IMR-90 (cell line): Measurements from ENCODE around the gene CDK14. TPM values are rescaled to one million over a fixed set of nuclear protein-coding genes. Genes with fewer than 3 reads are reported as not detected.
A peak's percentile ranks its signal among the peaks of the same experiment; 100 is the strongest.

ENCODE experiments used
- ATAC-seq: fragments of 200-7000 bp; cut with Tn5 transposase; 2 replicates; pipeline ENCODE4 v1.9.1; 2020; ENCODE audit warnings: low read depth, mild to moderate bottlenecking, moderate library complexity
- BruUV-seq: library from RNA; stranded (reverse); fragments of 400-500 nt; replicated peaks from 2 replicates; lab custom pipeline; 2021; lab: Mats Ljungman, UMichigan
- CTCF ChIA-PET: fragments of 300-600 bp; formaldehyde crosslinking; extraction: SDS; loops from one replicate; lab custom pipeline; 2021; ENCODE audit warnings: antibody characterized with exemption; lab: Yijun Ruan, JAX
- POLR2A ChIA-PET: fragments of 300-600 bp; sonication (Branson Sonifier 250); formaldehyde crosslinking; loops from one replicate; lab custom pipeline; 2022; ENCODE audit warnings: antibody characterized with exemption; ENCODE audit not compliant: unreplicated experiment; lab: Charles Lee
- DNase-seq: peaks from one replicate; pipeline ENCODE4 v3.0.0; 2013
- H2AFZ ChIP-seq: replicated peaks from 2 replicates; pipeline ENCODE3; 2013; ENCODE audit warnings: low read length, mild to moderate bottlenecking; ENCODE audit not compliant: poor library complexity
- H2AK5ac ChIP-seq: 2 replicates; pipeline ENCODE4 v1.6.1; 2013; ENCODE audit warnings: low read depth, low read length, inconsistent platforms
- H2AK9ac ChIP-seq: replicated peaks from 2 replicates; pipeline ENCODE3; 2013; ENCODE audit warnings: mild to moderate bottlenecking, low read depth, low read length, moderate library complexity; ENCODE audit not compliant: poor library complexity
- H2BK120ac ChIP-seq: 2 replicates; pipeline ENCODE4 v1.6.1; 2013; ENCODE audit warnings: low read depth, low read length, inconsistent platforms
- H2BK15ac ChIP-seq: 3 replicates; pipeline ENCODE4 v1.6.1; 2013; ENCODE audit warnings: low read depth, low read length, inconsistent platforms
- H2BK20ac ChIP-seq: 2 replicates; pipeline ENCODE4 v1.6.1; 2013; ENCODE audit warnings: low read depth, mild to moderate bottlenecking, inconsistent platforms, low read length, moderate library complexity
- H2BK5ac ChIP-seq: 2 replicates; pipeline ENCODE4 v1.6.1; 2013; ENCODE audit warnings: mild to moderate bottlenecking, low read depth, low read length, inconsistent platforms; ENCODE audit not compliant: poor library complexity, severe bottlenecking
- H3K14ac ChIP-seq: replicated peaks from 2 replicates; pipeline ENCODE4 v1.6.1; 2013; ENCODE audit warnings: low read depth, low read length, inconsistent platforms
- H3K18ac ChIP-seq: 2 replicates; pipeline ENCODE4 v1.6.1; 2013; ENCODE audit warnings: low read depth, low read length, control low read depth
- H3K23ac ChIP-seq: 2 replicates; pipeline ENCODE4 v1.6.1; 2013; ENCODE audit warnings: low read depth, low read length, inconsistent platforms
- H3K27ac ChIP-seq: 2 replicates; pipeline ENCODE4 v1.5.1; 2013; ENCODE audit warnings: mild to moderate bottlenecking, control low read depth, low read length; ENCODE audit not compliant: insufficient read depth
- H3K27me3 ChIP-seq: 2 replicates; pipeline ENCODE4 v1.6.1; 2013; ENCODE audit warnings: low read length; ENCODE audit not compliant: control insufficient read depth, insufficient read depth
- H3K36me3 ChIP-seq: 2 replicates; pipeline ENCODE4 v1.6.1; 2013; ENCODE audit warnings: low read length, mixed read lengths; ENCODE audit not compliant: control insufficient read depth, insufficient read depth
- H3K4ac ChIP-seq: 2 replicates; pipeline ENCODE4 v1.6.1; 2013; ENCODE audit warnings: low read depth, low read length, inconsistent platforms
- H3K4me1 ChIP-seq: 2 replicates; pipeline ENCODE4 v1.6.1; 2013; ENCODE audit warnings: low read length, mixed read lengths; ENCODE audit not compliant: control insufficient read depth, insufficient read depth
- H3K4me2 ChIP-seq: 2 replicates; pipeline ENCODE4 v1.6.1; 2013; ENCODE audit warnings: low read depth, mild to moderate bottlenecking, control low read depth, low read length, moderate library complexity
- H3K4me3 ChIP-seq: 2 replicates; pipeline ENCODE4 v1.5.1; 2013; ENCODE audit warnings: low read depth, mild to moderate bottlenecking, control low read depth, low read length, moderate library complexity; ENCODE audit not compliant: insufficient read depth
- H3K56ac ChIP-seq: 2 replicates; pipeline ENCODE4 v1.6.1; 2013; ENCODE audit warnings: low read length, inconsistent platforms; ENCODE audit not compliant: insufficient read depth; ENCODE audit errors: extremely low read depth
- H3K79me1 ChIP-seq, 2 experiments: 2 replicates each; pipeline ENCODE4 v1.6.1; 2013; ENCODE audit warnings: low read length in 2 of 2, inconsistent platforms in 1 of 2, low read depth in 1 of 2
- H3K9ac ChIP-seq: 2 replicates; pipeline ENCODE4 v1.6.1; 2013; ENCODE audit warnings: low read depth, low read length, control low read depth
- H3K9me1 ChIP-seq: 2 replicates; pipeline ENCODE4 v1.6.1; 2013; ENCODE audit warnings: low read length, inconsistent platforms; ENCODE audit not compliant: insufficient read depth
- H3K9me3 ChIP-seq: 2 replicates; pipeline ENCODE4 v1.6.1; 2013; ENCODE audit warnings: low read length; ENCODE audit not compliant: control insufficient read depth, insufficient read depth
- H4K20me1 ChIP-seq: 2 replicates; pipeline ENCODE4 v1.6.1; 2013; ENCODE audit warnings: low read length, inconsistent platforms; ENCODE audit not compliant: insufficient read depth
- H4K5ac ChIP-seq: 2 replicates; pipeline ENCODE4 v1.6.1; 2013; ENCODE audit warnings: mild to moderate bottlenecking, low read depth, low read length, control low read depth
- H4K8ac ChIP-seq, 2 experiments: 2 replicates each; pipeline ENCODE4 v1.6.1; 2013; ENCODE audit warnings: low read depth in 2 of 2, low read length in 2 of 2, control low read depth in 1 of 2, inconsistent platforms in 1 of 2
- H4K91ac ChIP-seq: 2 replicates; pipeline ENCODE4 v1.6.1; 2013; ENCODE audit warnings: low read depth, low read length, inconsistent platforms; ENCODE audit not compliant: insufficient read depth
- BHLHE40 ChIP-seq: fragments of 150-350 bp; IDR thresholded peaks from 2 replicates; pipeline ENCODE4 v1.6.1; 2016; ENCODE audit warnings: mild to moderate bottlenecking, low read depth, low read length
- CEBPB ChIP-seq: IDR thresholded peaks from 2 replicates; pipeline ENCODE4 v1.6.1; 2012; ENCODE audit warnings: low read depth, low read length, improper control_type of control experiment
- MAFK ChIP-seq: IDR thresholded peaks from 2 replicates; pipeline ENCODE4 v1.6.1; 2012; ENCODE audit warnings: low read depth, low read length, improper control_type of control experiment
- MAZ ChIP-seq: IDR thresholded peaks from 2 replicates; pipeline ENCODE4 v1.6.1; 2012; ENCODE audit warnings: low read depth, mild to moderate bottlenecking, low read length, improper control_type of control experiment, moderate library complexity, borderline replicate concordance
- POLR2A ChIP-seq: IDR thresholded peaks from 2 replicates; pipeline ENCODE4 v1.6.1; 2012; ENCODE audit warnings: mild to moderate bottlenecking, low read depth, low read length
- RAD21 ChIP-seq: IDR thresholded peaks from 2 replicates; pipeline ENCODE4 v1.6.1; 2012; ENCODE audit warnings: low read length, improper control_type of control experiment
- RCOR1 ChIP-seq: IDR thresholded peaks from 2 replicates; pipeline ENCODE4 v1.6.1; 2012; ENCODE audit warnings: mild to moderate bottlenecking, low read length, improper control_type of control experiment; ENCODE audit not compliant: insufficient replicate concordance
- RFX5 ChIP-seq: IDR thresholded peaks from 2 replicates; pipeline ENCODE4 v1.8.0; 2012; ENCODE audit warnings: low read depth, mild to moderate bottlenecking, low read length, moderate library complexity
- SMC3 ChIP-seq: fragments of 150-350 bp; IDR thresholded peaks from 2 replicates; pipeline ENCODE4 v1.6.1; 2016; ENCODE audit warnings: low read depth, mild to moderate bottlenecking, antibody characterized with exemption, low read length, moderate library complexity
- WGBS, 2 experiments: methylation state at CpG; one replicate each; pipeline versions ENCODE4 v1.1.5 to v1.1.7; 2013; ENCODE audit warnings: missing lambda C conversion rate in 2 of 2; ENCODE audit not compliant: insufficient read length in 1 of 2; ENCODE audit errors: extremely low coverage in 2 of 2; 5-methylcytosine and 5-hydroxymethylcytosine counted together
- dilution Hi-C: fragments of 300-500 bp; cut with HindIII; formaldehyde crosslinking; loops from one replicate; pipeline ENCODE4 v1.14.3; 2018; ENCODE audit warnings: low sequenced_read_pairs; ENCODE audit not compliant: unreplicated experiment
- in situ Hi-C: fragments of 300-500 bp; cut with MboI; formaldehyde crosslinking; loops from 3 replicates; pipeline ENCODE4 v1.14.3; 2019; ENCODE audit warnings: low sequenced_read_pairs, inconsistent platforms, mixed read lengths
- intact Hi-C: fragments of 100-400 bp; cut with micrococcal nuclease; formaldehyde crosslinking; loops from 2 replicates; pipeline ENCODE4 v1.10.0; 2022
- polyA plus RNA-seq, 3 experiments: library from polyadenylated mRNA; depleted of rRNA; stranded (reverse); fragments of >200 nt; gene quantifications; 2 replicates each; pipeline ENCODE4 v1.2.3, GENCODE V29; 2012; ENCODE audit warnings: low replicate concordance in 1 of 3
- total RNA-seq: library from RNA; depleted of rRNA; stranded (reverse); fragments of >200 nt; gene quantifications from 2 replicates; pipeline ENCODE4 v1.2.3, GENCODE V29; 2012
- TF ChIP-seq, protein P1 (sequence below): conservative IDR thresholded peaks from 2 replicates; pipeline ENCODE4 v1.5.1; 2012; ENCODE audit warnings: mild to moderate bottlenecking, low read depth, low read length, improper control_type of control experiment
- TF ChIP-seq, protein P2 (sequence below): fragments of 150-350 bp; IDR thresholded peaks from 2 replicates; pipeline ENCODE4 v1.6.1; 2017; ENCODE audit warnings: mild to moderate bottlenecking, antibody characterized with exemption, low read length, low read depth

Gene CDK14
- total and polyA plus RNA-seq, 2 of the 4 experiments (the other 2 are of a cell fraction), result 10.1 to 29.6 TPM

DNA sequence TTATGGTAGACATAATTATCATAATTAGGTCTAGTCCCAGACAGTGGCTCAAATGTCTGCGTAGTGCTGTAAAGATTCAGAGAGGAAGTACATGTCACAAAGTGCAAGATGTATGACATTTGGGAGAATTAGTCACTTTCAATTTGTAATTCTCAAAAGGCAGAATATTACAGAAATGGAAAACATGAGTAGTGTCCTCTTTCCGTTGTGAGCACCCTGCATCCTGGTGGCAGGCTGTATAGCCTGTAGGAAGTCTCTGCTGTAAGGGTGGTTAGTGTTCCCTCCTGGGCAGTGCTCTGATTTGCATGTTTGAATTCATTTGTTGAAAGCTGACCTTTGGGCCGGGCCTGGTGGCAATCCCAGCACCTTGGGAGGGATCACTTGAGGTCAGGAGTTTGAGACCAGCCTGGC lies 17.0 kb downstream of the CDK14 start:
- in situ Hi-C loops (no loop called here), intact Hi-C loops (no loop called here), dilution Hi-C loops (no loop called here)
- Histone ChIP-seq H3K4me2 (peak overlapping the region; percentile 16; the same call in 1 of the 2 replicates), H4K5ac (no peak overlapping the region), H4K20me1 (no peaks in the 10 kb centered on the region), H2AK5ac (no peak overlapping the region), H3K4me1 (peaks cover 3% of the 10 kb centered on the region), H2BK5ac (no peak overlapping the region), H2BK120ac (no peak overlapping the region), H3K18ac (no peak overlapping the region), H2BK15ac (no peak overlapping the region), H3K9ac (no peak overlapping the region), H2AK9ac (no peak overlapping the region), H3K9me3 (no peaks in the 10 kb centered on the region), H3K27ac (no peak overlapping the region), H4K8ac (0 out of 4 replicates have a peak overlapping the region, but pooled peaks of 1 of the 2 experiments have one; percentile 13), H2BK20ac (no peak overlapping the region), H3K79me1 (peaks cover 24 to 34% of the 10 kb centered on the region in 2 experiments), H3K14ac (no peak overlapping the region), H2AFZ (peak overlapping the region; percentile 11), H3K27me3 (no peaks in the 10 kb centered on the region), H3K23ac (no peak overlapping the region), H3K9me1 (peaks cover 5% of the 10 kb centered on the region; the same call in 1 of the 2 replicates), H4K91ac (no peak overlapping the region), H3K56ac (no peak overlapping the region), H3K4me3 (no peak overlapping the region), H3K36me3 (no peaks in the 10 kb centered on the region), H3K4ac (no peak overlapping the region)
- TF ChIP-seq RFX5 (no peak), CEBPB (no peak), POLR2A (no peak), RAD21 (no peak), SMC3 (no peak), BHLHE40 (no peak), RCOR1 (no peak), MAFK (no peak), MAZ (no peak)
- TF ChIP-seq, protein P1, sequence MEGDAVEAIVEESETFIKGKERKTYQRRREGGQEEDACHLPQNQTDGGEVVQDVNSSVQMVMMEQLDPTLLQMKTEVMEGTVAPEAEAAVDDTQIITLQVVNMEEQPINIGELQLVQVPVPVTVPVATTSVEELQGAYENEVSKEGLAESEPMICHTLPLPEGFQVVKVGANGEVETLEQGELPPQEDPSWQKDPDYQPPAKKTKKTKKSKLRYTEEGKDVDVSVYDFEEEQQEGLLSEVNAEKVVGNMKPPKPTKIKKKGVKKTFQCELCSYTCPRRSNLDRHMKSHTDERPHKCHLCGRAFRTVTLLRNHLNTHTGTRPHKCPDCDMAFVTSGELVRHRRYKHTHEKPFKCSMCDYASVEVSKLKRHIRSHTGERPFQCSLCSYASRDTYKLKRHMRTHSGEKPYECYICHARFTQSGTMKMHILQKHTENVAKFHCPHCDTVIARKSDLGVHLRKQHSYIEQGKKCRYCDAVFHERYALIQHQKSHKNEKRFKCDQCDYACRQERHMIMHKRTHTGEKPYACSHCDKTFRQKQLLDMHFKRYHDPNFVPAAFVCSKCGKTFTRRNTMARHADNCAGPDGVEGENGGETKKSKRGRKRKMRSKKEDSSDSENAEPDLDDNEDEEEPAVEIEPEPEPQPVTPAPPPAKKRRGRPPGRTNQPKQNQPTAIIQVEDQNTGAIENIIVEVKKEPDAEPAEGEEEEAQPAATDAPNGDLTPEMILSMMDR, result no peak
- TF ChIP-seq, protein P2, sequence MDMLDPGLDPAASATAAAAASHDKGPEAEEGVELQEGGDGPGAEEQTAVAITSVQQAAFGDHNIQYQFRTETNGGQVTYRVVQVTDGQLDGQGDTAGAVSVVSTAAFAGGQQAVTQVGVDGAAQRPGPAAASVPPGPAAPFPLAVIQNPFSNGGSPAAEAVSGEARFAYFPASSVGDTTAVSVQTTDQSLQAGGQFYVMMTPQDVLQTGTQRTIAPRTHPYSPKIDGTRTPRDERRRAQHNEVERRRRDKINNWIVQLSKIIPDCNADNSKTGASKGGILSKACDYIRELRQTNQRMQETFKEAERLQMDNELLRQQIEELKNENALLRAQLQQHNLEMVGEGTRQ, result no peak
- ChIA-PET CTCF (interaction anchor here (0.9 to 1.0 kb wide), 2 partner anchors 12 to 16 kb away, joined by 3 to 4 read pairs; no protein-coding TSS in a partner anchor), POLR2A (no interaction called here)
- WGBS, 2 experiments, result no CpG with 5 or more reads among the region's 3 CpGs
- BruUV-seq, result no TSS peak
- ATAC-seq, result peak; percentile 62
- DNase-seq, result peak; percentile 43
